GM21786 (cell line): ENCODE results near the gene SRC.
"Not testable (repeated sequence)": the region's sequence is repeated elsewhere in the genome, so short reads cannot be mapped to it uniquely, and the experiment has no call there.

Experiments
- ATAC-seq: cut with Tn5 transposase; IDR thresholded peaks from one replicate; pipeline ENCODE4 v1.9.1; 2021; ENCODE audit not compliant: unreplicated experiment

The SRC gene

GRCh38 chr20:37335642-37336368 lies 10.1 kb upstream of the SRC start:
- ATAC-seq = no peak

- ATAC-seq = peak; percentile 69
Observed at GRCh38 chr20:37336369-37337207, 9.4 kb upstream of the SRC start.

GRCh38 chr20:37337208-37337991 lies 8.5 kb upstream of the SRC start:
- ATAC-seq = no peak

GRCh38 chr20:37338380-37338779 lies 7.6 kb upstream of the SRC start:
- not testable (repeated sequence) for ATAC-seq

GRCh38 chr20:37339208-37339607 lies 6.7 kb upstream of the SRC start:
- ATAC-seq = no peak

GRCh38 chr20:37339764-37340109 lies 6.2 kb upstream of the SRC start:
- ATAC-seq = not testable (repeated sequence)

- ATAC-seq = no peak
Observed at GRCh38 chr20:37340998-37341397, 4.9 kb upstream of the SRC start.

GRCh38 chr20:37341632-37342031 lies 4.3 kb upstream of the SRC start:
- ATAC-seq = no peak

GRCh38 chr20:37342231-37343177 lies 3.4 kb upstream of the SRC start:
- ATAC-seq = no peak

- ATAC-seq = no peak
Observed at GRCh38 chr20:37343212-37343993, 2.5 kb upstream of the SRC start.

GRCh38 chr20:37343994-37344355 lies 2.0 kb upstream of the SRC start:
- ATAC-seq = no peak

GRCh38 chr20:37344506-37345338 lies 1.2 kb upstream of the SRC start:
- no peak for ATAC-seq

- ATAC-seq = no peak
Observed at GRCh38 chr20:37346236-37346534, 245 bp downstream of the SRC start.

- no peak for ATAC-seq
Observed at GRCh38 chr20:37346535-37347346, 801 bp downstream of the SRC start.

- no peak for ATAC-seq
Observed at GRCh38 chr20:37347347-37347823, 1.4 kb downstream of the SRC start.

- no peak for ATAC-seq
Observed at GRCh38 chr20:37347891-37348791, 2.2 kb downstream of the SRC start.
